ENCODE results near the gene ST7.
A peak's percentile ranks its signal among the peaks of the same experiment; 100 is the strongest.

ST7 gene

DNA sequence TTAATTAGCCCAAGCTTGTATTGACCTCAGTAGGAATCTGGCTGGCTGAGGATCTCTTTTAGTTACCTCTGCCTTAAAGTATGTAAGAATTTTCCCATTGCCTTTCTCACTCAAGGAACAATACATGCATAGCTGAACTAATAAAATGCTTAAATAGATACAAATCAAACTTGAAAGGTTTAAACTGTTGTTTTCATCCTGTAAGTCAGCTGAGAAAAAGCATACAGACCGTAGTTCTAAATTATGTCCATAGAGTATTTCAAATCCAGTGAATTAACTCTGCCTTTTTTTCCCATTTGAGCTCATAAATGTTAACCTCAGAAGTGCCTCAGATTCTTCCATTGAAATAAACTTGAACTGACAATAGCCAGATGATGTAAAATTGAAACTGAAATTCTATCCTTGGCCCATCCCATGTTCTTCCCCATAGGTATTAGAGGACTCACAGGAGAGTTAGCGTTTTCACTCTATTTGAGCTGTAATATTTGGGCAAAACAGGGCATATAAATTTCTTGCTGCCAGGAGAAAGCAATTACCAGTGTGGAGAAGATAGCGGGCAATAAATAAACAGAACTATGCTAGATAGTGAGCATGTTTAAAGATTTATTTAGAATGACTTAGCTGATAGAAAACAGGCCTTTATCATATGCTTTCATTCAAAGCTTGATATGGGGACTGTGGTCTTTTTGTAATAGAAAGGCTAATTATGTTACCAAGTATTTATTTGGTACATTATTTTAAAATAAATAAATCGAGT lies 205.8 kb downstream of the ST7 start:
- DNase-seq = no peak

DNA sequence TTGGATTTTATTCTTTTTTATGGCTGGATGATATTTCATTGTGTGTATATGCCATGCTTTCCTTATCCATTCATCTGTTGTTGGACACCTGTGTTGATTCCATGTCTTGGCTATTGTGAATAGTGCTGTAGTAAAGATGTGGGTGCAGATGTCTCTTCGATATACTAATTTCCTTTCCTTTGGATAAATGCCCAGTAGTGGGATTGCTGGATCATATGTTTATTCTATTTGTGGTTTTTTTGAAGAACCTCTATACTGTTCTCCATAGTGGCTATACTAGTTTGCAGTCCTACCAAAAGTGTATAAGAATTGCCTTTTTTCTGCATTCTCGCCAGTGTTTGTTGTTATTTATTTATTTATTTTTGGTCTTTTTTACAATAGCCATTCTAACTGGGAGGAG lies 209.8 kb downstream of the ST7 start:
- no peak for DNase-seq

DNA sequence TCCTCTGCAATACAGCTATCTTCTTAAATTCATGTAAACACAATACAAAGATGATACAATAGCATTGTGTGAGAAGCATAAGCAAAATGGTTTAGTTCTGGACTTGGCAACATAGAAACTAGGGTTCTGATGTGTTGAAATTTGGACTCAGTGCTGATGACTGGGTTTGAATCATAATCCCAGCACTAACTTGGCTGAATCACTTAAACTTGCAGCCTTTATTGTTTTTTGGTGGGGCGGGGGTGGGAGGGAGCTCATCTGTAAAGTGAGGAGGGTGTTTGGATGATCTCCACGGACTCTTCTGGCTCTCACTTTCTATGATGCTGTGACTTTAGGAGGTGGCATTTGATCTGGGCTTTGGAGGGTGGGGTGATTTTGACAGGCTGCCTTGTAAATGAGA lies 211.3 kb downstream of the ST7 start:
- no peak for DNase-seq

- DNase-seq = peak; percentile 64 to 82 (median 72)
These were observed 212.4 kb downstream of the ST7 start for GRCh38 chr7:117165656-117166055.

GRCh38 chr7:117169907-117170306 lies 216.6 kb downstream of the ST7 start:
- DNase-seq = no peak

GRCh38 chr7:117171106-117171505 lies 217.8 kb downstream of the ST7 start:
- no peak for DNase-seq

GRCh38 chr7:117172283-117172682 lies 219.0 kb downstream of the ST7 start:
- DNase-seq = no peak

GRCh38 chr7:117173035-117173770 lies 219.9 kb downstream of the ST7 start:
- no peak for DNase-seq

- DNase-seq = peak in 1 of 4 experiments; percentile 7
These were observed 222.9 kb downstream of the ST7 start for GRCh38 chr7:117176206-117176605.

DNA sequence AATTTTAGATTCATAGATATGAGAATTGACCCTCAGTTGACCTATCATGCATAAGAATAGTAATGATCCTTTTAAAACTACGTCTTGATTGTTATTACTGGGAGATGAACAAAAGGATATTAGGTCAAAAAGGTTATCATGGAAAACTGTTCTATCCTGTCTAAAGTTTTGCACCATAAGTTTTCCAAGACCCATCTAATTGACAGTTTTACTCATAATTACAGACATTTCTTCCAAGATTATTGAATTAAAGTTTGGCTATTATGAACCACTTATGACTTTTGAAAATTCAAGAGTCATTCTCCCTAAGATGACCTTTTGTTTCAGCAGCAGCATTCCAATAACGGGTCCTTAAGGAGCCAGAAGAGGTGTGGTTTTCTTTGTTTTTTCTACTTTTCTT lies 225.3 kb downstream of the ST7 start:
- DNase-seq = no peak

GRCh38 chr7:117179701-117180100 lies 226.4 kb downstream of the ST7 start:
- no peak for DNase-seq

- no peak for DNase-seq
These were observed 230.4 kb downstream of the ST7 start for GRCh38 chr7:117183729-117184128.

DNA sequence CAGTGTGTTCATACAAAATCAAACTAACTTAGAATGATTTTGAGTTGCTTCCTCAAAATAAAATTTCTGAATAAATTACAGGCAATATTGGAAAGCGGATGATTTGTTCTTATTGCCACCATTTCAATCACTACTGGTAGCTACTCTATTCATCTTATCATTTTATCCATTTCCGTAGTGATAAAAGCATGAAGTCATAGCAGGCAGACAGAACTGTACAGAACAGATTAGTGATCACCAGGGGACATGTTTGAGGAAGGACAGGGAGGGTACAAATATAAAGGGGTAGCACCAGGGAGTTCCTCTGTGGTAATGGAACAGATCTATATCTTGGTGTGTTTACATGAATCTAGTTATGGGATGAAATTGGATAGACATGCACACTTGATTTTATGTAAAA lies 231.1 kb downstream of the ST7 start:
- DNase-seq = no peak

DNA sequence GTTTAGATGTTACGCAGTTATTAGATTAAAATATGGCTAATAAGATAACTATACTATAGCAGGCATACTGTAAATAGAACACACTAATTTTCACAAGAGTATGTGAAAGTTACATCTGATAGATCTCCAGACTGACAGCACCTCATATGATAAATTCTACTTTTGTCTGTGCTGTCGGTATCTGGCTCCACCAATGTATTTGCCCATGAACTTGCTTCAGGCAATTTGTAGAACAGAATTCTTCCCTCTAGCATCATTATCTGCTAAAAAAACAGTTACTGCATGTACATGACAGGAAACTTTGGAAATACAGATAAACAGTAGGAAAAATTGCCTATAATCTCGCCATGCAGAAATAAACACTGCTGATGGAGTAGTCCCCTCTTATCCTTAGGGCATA lies 231.8 kb downstream of the ST7 start:
- DNase-seq = no peak

DNA sequence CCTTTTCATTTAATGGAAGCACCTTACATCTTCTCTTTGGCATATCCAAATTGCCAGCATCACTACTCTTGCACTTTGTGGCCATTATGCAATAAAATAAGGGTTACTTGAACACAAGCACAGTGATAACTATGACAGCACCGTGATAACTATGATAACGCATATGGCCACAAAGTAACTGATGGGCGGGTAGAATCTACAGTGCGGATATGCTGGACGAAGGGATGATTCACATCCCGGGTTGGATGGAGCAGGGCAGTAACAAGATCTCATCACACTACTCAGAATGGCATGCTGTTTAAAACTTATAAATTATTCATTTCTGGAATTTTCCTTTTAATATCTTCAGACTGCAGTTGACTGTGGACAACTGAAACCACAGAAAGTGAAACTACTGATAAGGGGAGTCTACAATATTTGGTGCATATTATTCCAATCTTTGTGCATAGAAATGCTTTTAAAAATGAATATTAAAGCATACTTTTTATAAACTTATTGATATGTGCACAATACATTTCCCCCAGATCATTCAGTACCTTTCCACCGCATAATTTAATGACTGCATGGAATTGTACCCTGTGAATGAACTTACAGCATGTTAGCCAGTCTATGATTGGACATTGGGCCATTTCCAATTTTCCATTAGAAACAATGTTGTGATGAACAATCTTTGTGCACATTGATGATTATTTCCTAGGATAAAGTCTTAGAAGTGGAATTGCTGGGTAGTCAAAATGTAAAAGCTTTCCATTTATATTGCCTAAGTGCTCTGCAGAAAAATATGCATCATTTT lies 233.1 kb downstream of the ST7 start:
- DNase-seq = no peak

- DNase-seq = no peak
These were observed 235.1 kb downstream of the ST7 start for GRCh38 chr7:117188376-117188775.

DNA sequence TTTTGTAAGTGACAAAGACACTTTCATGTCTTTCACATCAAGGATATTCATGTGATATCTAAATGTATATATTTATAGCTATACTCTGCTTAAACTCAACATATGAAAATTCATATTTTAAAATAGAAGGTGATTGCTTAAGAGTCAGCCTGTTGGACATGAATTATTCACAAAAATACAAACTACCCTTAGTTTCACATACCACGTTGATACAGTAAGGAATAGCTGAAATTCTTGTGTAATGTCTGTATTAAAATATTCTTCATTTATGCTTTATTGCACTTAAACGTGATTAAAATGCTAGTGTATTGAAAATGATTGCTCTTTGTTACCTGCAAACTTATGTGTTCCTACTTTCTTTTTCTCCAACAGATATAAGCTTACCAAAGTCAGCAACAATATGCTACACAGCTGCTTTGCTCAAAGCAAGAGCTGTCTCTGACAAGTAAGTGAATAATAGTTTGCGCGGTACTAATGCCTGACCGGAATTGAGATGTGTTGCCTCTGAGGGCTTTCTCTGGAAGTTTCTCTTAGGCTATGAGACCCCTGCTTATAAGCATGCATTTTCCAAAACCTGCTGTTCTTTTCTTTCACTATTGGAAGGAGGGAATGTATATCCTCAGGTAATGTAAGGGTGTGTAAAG lies 235.8 kb downstream of the ST7 start:
- no peak for DNase-seq

DNA sequence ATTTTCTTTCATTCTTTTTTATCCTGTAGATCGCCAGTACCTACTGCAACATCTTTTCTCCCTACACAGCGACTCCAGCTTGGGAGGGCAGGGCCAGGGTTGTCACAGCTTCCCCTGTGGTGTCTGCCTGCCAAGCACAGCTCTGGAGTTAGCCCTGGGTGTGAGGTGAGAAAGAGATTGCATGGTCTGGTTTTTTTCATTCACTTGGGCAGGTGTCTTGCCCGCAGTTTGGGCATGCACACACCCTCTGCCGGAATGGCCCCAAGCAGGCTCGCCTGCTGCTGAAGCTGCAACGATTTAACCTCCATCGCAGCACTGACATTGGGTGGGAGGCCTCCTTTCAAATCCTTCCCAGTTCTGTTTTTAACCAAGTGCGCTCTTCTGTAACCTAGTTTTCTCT lies 236.8 kb downstream of the ST7 start:
- no peak for DNase-seq

DNA sequence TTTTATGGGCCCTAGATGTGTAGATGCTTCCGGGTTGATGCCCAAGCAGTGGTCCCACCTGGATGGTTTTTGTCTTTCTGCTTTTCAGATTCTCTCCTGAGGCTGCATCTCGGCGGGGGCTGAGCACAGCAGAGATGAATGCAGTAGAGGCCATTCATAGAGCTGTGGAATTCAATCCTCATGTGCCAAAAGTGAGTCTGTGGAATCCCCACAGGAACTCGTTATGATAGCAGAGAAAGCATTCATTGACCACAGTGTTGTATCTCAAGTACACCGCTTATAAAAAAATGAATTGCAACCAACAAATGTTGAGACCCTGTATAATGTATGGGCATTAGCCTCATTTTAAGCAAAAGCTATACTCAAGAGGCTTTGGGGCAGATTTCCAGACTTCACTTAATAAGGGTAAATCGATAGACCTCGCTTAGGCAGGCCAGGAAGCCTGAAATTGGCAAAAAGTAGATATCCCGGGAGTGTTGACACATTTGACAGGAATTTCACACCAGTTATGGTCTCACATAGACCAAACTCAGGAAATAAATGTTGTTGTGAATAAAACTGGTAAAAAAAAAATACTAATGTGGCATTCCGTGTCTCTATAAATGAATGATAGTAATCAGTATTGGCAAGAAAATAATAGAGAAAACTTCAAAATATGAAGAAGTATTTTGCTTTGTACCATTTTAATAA lies 237.6 kb downstream of the ST7 start:
- no peak for DNase-seq

DNA sequence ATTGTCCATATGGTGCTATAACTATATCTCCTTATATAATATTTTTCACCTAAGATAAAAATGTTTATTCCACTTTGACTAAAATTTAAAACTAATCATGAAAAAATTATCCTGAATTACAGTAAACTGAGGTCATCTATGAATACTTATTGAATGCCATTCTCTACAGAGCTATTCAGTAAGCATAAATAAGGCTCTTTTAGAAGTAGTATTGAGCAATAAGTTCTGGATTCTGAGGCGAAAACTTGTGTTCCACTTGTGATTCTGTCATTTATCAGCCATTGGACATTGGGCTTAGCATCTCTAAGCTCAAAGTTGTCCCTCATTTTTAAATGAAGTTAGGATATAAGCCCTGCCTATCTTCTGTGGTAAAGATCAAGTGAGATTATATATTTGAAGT lies 238.8 kb downstream of the ST7 start:
- DNase-seq = no peak

DNA sequence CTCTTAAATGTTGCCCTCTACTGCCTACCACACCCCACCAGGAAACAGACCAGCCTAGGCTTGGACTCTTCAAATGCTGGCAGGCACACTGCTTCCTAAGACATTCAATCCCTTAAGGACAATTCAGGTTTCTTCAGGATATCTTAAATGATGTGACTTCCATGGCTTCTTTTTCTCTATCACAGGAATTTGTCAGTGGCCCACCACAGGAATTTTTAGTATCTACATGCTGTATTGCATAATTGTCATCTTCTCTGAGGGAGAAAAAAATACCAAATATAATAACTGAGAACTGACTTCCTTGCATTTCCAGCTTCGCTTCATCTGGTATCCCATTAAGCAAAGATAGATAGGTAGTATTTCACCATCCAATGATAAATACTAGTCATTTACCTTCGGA lies 240.3 kb downstream of the ST7 start:
- DNase-seq = no peak

DNA sequence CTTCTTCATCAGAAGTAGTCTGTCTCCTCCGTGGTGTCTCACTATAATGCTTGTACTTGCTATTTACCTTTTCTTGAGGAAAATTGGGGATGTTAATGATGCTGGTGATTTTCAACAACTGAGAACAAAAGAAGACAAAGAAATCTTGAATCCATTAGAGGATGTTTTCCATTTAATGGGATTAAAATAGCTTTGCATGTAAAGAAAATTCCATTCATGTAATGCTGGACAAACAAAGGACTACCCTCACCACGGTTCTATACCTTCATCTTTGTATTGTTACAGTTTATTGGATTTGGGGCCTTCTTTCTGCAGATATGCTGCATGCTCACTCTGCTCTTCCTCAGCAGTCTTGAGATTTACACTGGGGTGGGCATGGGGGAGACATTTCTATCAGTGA lies 241.1 kb downstream of the ST7 start:
- DNase-seq = no peak
